PFSK-1 (cell line): ENCODE measurements around the gene ZNF101.

Source experiments
- FOXP2 ChIP-seq: optimal IDR thresholded peaks from 2 replicates; pipeline ENCODE3; 2011; ENCODE audit warnings: borderline replicate concordance, control low read depth, inconsistent platforms; ENCODE audit not compliant: insufficient read depth; ENCODE audit errors: extremely low read length, extremely low read depth
- POLR2AphosphoS5 ChIP-seq: IDR thresholded peaks from 2 replicates; pipeline ENCODE4 v1.6.1; 2012; ENCODE audit warnings: low read depth, mild to moderate bottlenecking, control low read depth, low read length, moderate library complexity
- REST ChIP-seq, 2 experiments: IDR thresholded peaks; 2 replicates each; pipeline versions ENCODE4 v1.6.1 to v1.8.0; 2011 to 2012; ENCODE audit warnings: low read depth in 2 of 2, low read length in 2 of 2, control low read depth in 1 of 2, inconsistent platforms in 1 of 2, mild to moderate bottlenecking in 1 of 2, moderate library complexity in 1 of 2; ENCODE audit not compliant: insufficient read depth in 1 of 2
- SIN3A ChIP-seq: IDR thresholded peaks from 2 replicates; pipeline ENCODE4 v1.6.1; 2012; ENCODE audit warnings: mild to moderate bottlenecking, low read length, moderate library complexity, borderline replicate concordance; ENCODE audit not compliant: insufficient read depth
- TAF1 ChIP-seq: IDR thresholded peaks from 2 replicates; pipeline ENCODE4 v1.6.1; 2012; ENCODE audit warnings: low read length, control low read depth, borderline replicate concordance; ENCODE audit not compliant: insufficient read depth

Gene ZNF101

GRCh38 chr19:19634516-19635312 is 33.9 kb upstream of the ZNF101 start:
- TF ChIP-seq FOXP2 (no peak), POLR2AphosphoS5 (no peak), REST (IDR thresholded peaks at IDR 0.05; ENCODE audit: insufficient read depth in 1 of 2, low read depth in 2 of 2, low read length in 2 of 2) (no peak), SIN3A (no peak), TAF1 (no peak)

GRCh38 chr19:19635313-19635702 is 33.3 kb upstream of the ZNF101 start:
- TF ChIP-seq REST (IDR thresholded peaks at IDR 0.05; ENCODE audit: insufficient read depth in 1 of 2, low read depth in 2 of 2, low read length in 2 of 2): no peak
- TF ChIP-seq FOXP2: no peak
- no peak for TF ChIP-seq TAF1

- TF ChIP-seq FOXP2 (no peak), TAF1 (no peak), SIN3A (no peak), POLR2AphosphoS5 (no peak), REST (IDR thresholded peaks at IDR 0.05; ENCODE audit: insufficient read depth in 1 of 2, low read depth in 2 of 2, low read length in 2 of 2) (no peak)
These were observed 32.0 kb upstream of the ZNF101 start for GRCh38 chr19:19636573-19637185.

- no peak for TF ChIP-seq POLR2AphosphoS5
- no peak for TF ChIP-seq TAF1
- no peak for TF ChIP-seq SIN3A
- no peak for TF ChIP-seq FOXP2
- no peak for TF ChIP-seq REST (IDR thresholded peaks at IDR 0.05; ENCODE audit: insufficient read depth in 1 of 2, low read depth in 2 of 2, low read length in 2 of 2)
These were observed 31.5 kb upstream of the ZNF101 start for GRCh38 chr19:19637186-19637522.
